ENCODE measurements around the gene ATG101. TPM values are rescaled to one million over a fixed set of nuclear protein-coding genes. Genes with fewer than 3 reads are reported as not detected.

The ATG101 gene
- total RNA-seq, 1 experiment from 2014 or later, result 64.9 TPM

DNA sequence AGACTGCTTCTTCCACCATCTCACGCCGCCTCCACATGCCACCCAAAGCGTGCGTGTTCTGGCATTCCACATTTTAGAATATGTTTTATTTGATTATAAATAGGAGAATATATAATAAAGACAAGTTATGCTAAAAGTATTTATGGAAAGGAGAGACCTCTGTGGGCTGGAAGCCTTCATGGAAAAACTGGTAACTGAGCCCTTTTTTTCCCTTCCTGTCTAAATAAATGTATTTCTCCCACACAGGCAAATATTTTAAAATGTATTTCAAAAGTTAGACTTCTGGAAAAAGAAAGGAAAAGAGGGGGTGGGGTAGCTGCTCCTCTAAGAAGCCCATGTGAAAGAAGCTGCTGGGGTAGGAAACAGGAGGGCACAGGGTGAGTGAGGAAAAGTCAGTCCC is 34.6 kb upstream of the ATG101 start:
- 0 out of 2 replicates have a peak, but pooled peaks cover 5% of the 10 kb centered on the region for H3K4me1 ChIP-seq (ENCODE audit: control insufficient read depth, insufficient read depth, low read length)
- no peaks in the 10 kb centered on the region for H3K36me3 ChIP-seq (ENCODE audit: control insufficient read depth, insufficient read depth, low read length)
- in situ Hi-C loops (cut with HindIII; ENCODE audit: low pct_unique_long_range_greater_than_20kb, low sequenced_read_pairs), result no loop called here
- ChIA-PET POLR2A (interaction anchor here (0.7 kb wide), 1 partner anchor 34 kb away, joined by 6 read pairs; the partner anchor contains the start of gene ATG101), CTCF (no interaction called here)
- intact Hi-C loops (cut with micrococcal nuclease; ENCODE audit: unreplicated experiment), result no loop called here
- DNase-seq (ENCODE audit: low read depth, low spot score) (no peak), ATAC-seq (no peak)
- H3K27ac ChIP-seq (ENCODE audit: low read length), result no peak overlapping the region
- 0 out of 2 replicates have a peak, but pooled peaks cover 2% of the 10 kb centered on the region for H3K27me3 ChIP-seq (ENCODE audit: control insufficient read depth, insufficient read depth, low read length)
- no peak for TF ChIP-seq TCF7L2 (IDR thresholded peaks at IDR 0.05; ENCODE audit: low read depth, low read length)
- no peak for TF ChIP-seq POLR2AphosphoS5 (IDR thresholded peaks at IDR 0.05; ENCODE audit: low read depth, low read length)
- TF ChIP-seq, protein P1, sequence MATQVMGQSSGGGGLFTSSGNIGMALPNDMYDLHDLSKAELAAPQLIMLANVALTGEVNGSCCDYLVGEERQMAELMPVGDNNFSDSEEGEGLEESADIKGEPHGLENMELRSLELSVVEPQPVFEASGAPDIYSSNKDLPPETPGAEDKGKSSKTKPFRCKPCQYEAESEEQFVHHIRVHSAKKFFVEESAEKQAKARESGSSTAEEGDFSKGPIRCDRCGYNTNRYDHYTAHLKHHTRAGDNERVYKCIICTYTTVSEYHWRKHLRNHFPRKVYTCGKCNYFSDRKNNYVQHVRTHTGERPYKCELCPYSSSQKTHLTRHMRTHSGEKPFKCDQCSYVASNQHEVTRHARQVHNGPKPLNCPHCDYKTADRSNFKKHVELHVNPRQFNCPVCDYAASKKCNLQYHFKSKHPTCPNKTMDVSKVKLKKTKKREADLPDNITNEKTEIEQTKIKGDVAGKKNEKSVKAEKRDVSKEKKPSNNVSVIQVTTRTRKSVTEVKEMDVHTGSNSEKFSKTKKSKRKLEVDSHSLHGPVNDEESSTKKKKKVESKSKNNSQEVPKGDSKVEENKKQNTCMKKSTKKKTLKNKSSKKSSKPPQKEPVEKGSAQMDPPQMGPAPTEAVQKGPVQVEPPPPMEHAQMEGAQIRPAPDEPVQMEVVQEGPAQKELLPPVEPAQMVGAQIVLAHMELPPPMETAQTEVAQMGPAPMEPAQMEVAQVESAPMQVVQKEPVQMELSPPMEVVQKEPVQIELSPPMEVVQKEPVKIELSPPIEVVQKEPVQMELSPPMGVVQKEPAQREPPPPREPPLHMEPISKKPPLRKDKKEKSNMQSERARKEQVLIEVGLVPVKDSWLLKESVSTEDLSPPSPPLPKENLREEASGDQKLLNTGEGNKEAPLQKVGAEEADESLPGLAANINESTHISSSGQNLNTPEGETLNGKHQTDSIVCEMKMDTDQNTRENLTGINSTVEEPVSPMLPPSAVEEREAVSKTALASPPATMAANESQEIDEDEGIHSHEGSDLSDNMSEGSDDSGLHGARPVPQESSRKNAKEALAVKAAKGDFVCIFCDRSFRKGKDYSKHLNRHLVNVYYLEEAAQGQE (IDR thresholded peaks at IDR 0.05; ENCODE audit: insufficient read depth in 1 of 2, low read depth in 2 of 2, low read length in 1 of 2), result no peak
- no peaks in the 10 kb centered on the region for H3K9me3 ChIP-seq (ENCODE audit: control insufficient read depth, insufficient read depth, low read depth, low read length)
- H3K4me3 ChIP-seq (ENCODE audit: low read depth in 2 of 2, low read length in 2 of 2), result no peak overlapping the region
- no TSS peak for BruUV-seq (replicated peaks)

DNA sequence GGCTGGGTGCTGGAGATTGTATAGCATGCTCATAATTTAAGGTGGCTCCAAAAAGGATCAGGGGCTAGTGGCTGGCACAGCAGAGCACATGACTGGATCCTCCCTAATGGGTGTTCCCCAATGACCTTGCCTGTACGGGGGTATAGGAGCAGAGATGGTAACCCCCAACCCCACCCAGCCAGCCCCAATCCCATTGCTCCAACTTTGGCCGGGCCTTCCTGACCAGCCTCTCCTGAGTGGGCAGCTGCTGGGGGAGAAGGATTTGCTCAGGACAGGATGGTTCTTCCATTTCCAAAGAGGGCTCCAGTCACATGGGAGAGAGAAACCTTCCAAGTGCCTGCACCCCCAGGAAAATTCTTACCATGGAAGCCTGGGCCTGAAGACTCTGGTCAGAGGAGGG is 33.9 kb upstream of the ATG101 start:
- no peak for ATAC-seq
- ChIA-PET POLR2A (interaction anchor here (0.7 kb wide), 1 partner anchor 34 kb away, joined by 6 read pairs; the partner anchor contains the start of gene ATG101), CTCF (no interaction called here)
- no peak overlapping the region for H3K27ac ChIP-seq (ENCODE audit: low read length)
- intact Hi-C loops (cut with micrococcal nuclease; ENCODE audit: unreplicated experiment) (no loop called here), in situ Hi-C loops (cut with HindIII; ENCODE audit: low pct_unique_long_range_greater_than_20kb, low sequenced_read_pairs) (no loop called here)
- 0 out of 2 replicates have a peak, but pooled peaks cover 5% of the 10 kb centered on the region for H3K4me1 ChIP-seq (ENCODE audit: control insufficient read depth, insufficient read depth, low read length)
- 0 out of 2 replicates have a peak, but pooled peaks cover 2% of the 10 kb centered on the region for H3K27me3 ChIP-seq (ENCODE audit: control insufficient read depth, insufficient read depth, low read length)
- DNase-seq (ENCODE audit: low read depth, low spot score), result no peak
- no peaks in the 10 kb centered on the region for H3K36me3 ChIP-seq (ENCODE audit: control insufficient read depth, insufficient read depth, low read length)
- no peak for TF ChIP-seq POLR2AphosphoS5 (IDR thresholded peaks at IDR 0.05; ENCODE audit: low read depth, low read length)
- TF ChIP-seq, protein P2, sequence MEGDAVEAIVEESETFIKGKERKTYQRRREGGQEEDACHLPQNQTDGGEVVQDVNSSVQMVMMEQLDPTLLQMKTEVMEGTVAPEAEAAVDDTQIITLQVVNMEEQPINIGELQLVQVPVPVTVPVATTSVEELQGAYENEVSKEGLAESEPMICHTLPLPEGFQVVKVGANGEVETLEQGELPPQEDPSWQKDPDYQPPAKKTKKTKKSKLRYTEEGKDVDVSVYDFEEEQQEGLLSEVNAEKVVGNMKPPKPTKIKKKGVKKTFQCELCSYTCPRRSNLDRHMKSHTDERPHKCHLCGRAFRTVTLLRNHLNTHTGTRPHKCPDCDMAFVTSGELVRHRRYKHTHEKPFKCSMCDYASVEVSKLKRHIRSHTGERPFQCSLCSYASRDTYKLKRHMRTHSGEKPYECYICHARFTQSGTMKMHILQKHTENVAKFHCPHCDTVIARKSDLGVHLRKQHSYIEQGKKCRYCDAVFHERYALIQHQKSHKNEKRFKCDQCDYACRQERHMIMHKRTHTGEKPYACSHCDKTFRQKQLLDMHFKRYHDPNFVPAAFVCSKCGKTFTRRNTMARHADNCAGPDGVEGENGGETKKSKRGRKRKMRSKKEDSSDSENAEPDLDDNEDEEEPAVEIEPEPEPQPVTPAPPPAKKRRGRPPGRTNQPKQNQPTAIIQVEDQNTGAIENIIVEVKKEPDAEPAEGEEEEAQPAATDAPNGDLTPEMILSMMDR (IDR thresholded peaks at IDR 0.05), result no peak
- no peak for TF ChIP-seq TCF7L2 (IDR thresholded peaks at IDR 0.05; ENCODE audit: low read depth, low read length)
- TF ChIP-seq SIN3A (IDR thresholded peaks at IDR 0.05; ENCODE audit: borderline replicate concordance, insufficient read depth, low read depth, low read length), result no peak
- TF ChIP-seq, protein P1 (IDR thresholded peaks at IDR 0.05; ENCODE audit: insufficient read depth in 1 of 2, low read depth in 2 of 2, low read length in 1 of 2), result no peak
- no peaks in the 10 kb centered on the region for H3K9me3 ChIP-seq (ENCODE audit: control insufficient read depth, insufficient read depth, low read depth, low read length)
- BruUV-seq (replicated peaks), result no TSS peak
- no peak overlapping the region for H3K4me3 ChIP-seq (ENCODE audit: low read depth in 2 of 2, low read length in 2 of 2)
